Gastrocnemius medialis (tissue), 4 donors: ENCODE results near the gene CYSLTR2. TPM values are rescaled to one million over a fixed set of nuclear protein-coding genes. Genes with fewer than 3 reads are reported as not detected.

Experiments
- ATAC-seq, 2 donors: fragments of 150-250 bp; one replicate each; pipeline ENCODE4 v1.9.1; 2016
- DNase-seq, 2 donors: peaks; one replicate each; pipeline ENCODE4 v3.0.0-alpha.2; 2019
- H3K27ac ChIP-seq, 4 donors: fragments of 200-600 bp; sonication (generic); 1 replicate in 1 of 4; 2 replicates in 3 of 4; pipeline ENCODE4 v1.5.1; 2016 to 2018; ENCODE audit warnings: mild to moderate bottlenecking in 2 of 4, moderate library complexity in 1 of 4
- H3K27me3 ChIP-seq, 3 donors: fragments of 200-600 bp; sonication (generic) in 2 of 3; 1 replicate in 1 of 3; 2 replicates in 2 of 3; pipeline versions ENCODE4 v1.5.1 to v1.6.0; 2016 to 2019; ENCODE audit warnings: mild to moderate bottlenecking in 1 of 3, moderate library complexity in 1 of 3
- H3K36me3 ChIP-seq, 2 donors: fragments of 200-600 bp; sonication (generic) in 1 of 2; one replicate each; pipeline ENCODE4 v1.5.1; 2017 to 2018
- H3K4me1 ChIP-seq, 2 donors: fragments of 200-600 bp; sonication (generic) in 1 of 2; one replicate each; pipeline ENCODE4 v1.5.1; 2016 to 2017; ENCODE audit warnings: mild to moderate bottlenecking in 2 of 2
- H3K4me3 ChIP-seq, 4 donors: fragments of 200-600 bp; sonication (generic) in 3 of 4; 1 replicate in 1 of 4; 2 replicates in 3 of 4; pipeline ENCODE4 v1.5.1; 2016 to 2019; ENCODE audit warnings: mild to moderate bottlenecking in 2 of 4
- H3K9me3 ChIP-seq, 3 donors: fragments of 200-600 bp; sonication (generic) in 2 of 3; 1 replicate in 1 of 3; 2 replicates in 2 of 3; pipeline ENCODE4 v1.5.1; 2016 to 2019
- CTCF ChIP-seq, 5 experiments: fragments of 450-650 bp in 3 of 5; fragments of 200-600 bp in 2 of 5; sonication (generic) in 2 of 5; IDR thresholded peaks in 4 of 5; conservative IDR thresholded peaks in 1 of 5; 1 replicate in 4 of 5; 2 replicates in 1 of 5; pipeline ENCODE4 v1.5.1; 2016 to 2019; ENCODE audit warnings: antibody characterized with exemption in 5 of 5, mild to moderate bottlenecking in 3 of 5, moderate library complexity in 3 of 5
- POLR2A ChIP-seq, 2 donors: fragments of 450-650 bp; IDR thresholded peaks; one replicate each; pipeline ENCODE4 v1.6.1; 2017; ENCODE audit warnings: antibody characterized with exemption in 2 of 2, mild to moderate bottlenecking in 2 of 2, moderate library complexity in 2 of 2
- in situ Hi-C, 4 donors: fragments of 200-750 bp; cut with MboI; loops; one replicate each; pipeline versions ENCODE4 v1.15.0 to v1.8.0; 2017; ENCODE audit warnings: low sequenced_read_pairs in 4 of 4
- intact Hi-C: fragments of 100-400 bp; cut with DNase I; formaldehyde crosslinking; loops from one replicate; pipeline ENCODE4 v1.15.1; 2023; ENCODE audit warnings: low total_unique reads
- total RNA-seq, 4 donors: library from RNA; depleted of rRNA; stranded (reverse); fragments of >200 nt; gene quantifications; one replicate each; pipeline versions ENCODE4 v1.1.0 to v1.2.3, GENCODE V29; 2016

CYSLTR2 gene
- total RNA-seq, 4 donors from 2014 or later: 0.09 to 0.10 TPM; not detected in 2

DNA sequence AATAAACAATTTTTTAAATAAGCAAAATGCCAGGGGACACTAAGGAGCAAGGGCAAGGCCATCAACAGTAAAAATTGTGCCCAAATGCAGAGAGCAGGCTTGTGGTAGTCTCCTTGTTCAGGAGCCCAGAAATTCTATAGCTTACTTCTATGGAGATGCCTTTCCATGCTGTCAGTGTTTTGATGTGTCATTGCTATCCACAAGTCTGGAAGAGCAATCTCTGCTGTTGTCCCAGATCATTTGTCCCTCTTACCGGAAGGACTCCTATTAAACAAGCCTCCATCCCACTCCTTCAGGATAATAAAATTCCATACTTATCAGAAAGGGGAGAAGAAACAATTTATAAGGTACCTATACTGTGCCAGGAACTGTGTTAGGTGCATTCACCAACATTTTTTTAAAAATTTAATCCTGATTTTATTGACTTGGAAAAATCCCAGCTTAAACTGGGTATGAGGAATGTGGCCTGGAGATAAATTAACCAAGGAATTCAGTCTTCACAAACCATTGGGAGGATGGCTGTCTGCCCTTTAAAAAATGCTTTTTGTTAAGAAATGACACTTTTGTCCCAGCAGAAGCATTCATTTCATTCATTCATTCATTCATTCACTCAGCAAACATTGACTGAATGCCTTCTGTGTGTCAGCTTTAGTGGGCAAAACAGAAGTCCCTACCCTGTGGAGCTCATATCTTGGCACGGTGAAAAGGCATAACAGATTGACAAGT lies 26.8 kb upstream of the CYSLTR2 start:
- H3K27me3 ChIP-seq: no peaks in the 10 kb centered on the region
- peaks cover 0 to 3% of the 10 kb centered on the region in 2 donors for H3K4me1 ChIP-seq
- H3K4me3 ChIP-seq: no peak overlapping the region
- intact Hi-C loops: no loop called here
- DNase-seq (no peak), ATAC-seq (no peak)
- in situ Hi-C loops: no loop called here
- H3K9me3 ChIP-seq: no peaks in the 10 kb centered on the region
- TF ChIP-seq POLR2A (IDR thresholded peaks at IDR 0.05) (no peak), CTCF (IDR thresholded peaks at IDR 0.05 in 4 of 5, conservative IDR thresholded peaks at IDR 0.05 in 1 of 5) (no peak)
- no peak overlapping the region for H3K27ac ChIP-seq
- H3K36me3 ChIP-seq: no peaks in the 10 kb centered on the region

GRCh38 chr13:48629277-48629676 lies 24.5 kb upstream of the CYSLTR2 start:
- no peak for TF ChIP-seq POLR2A (IDR thresholded peaks at IDR 0.05)
- no peak for TF ChIP-seq CTCF (IDR thresholded peaks at IDR 0.05 in 4 of 5, conservative IDR thresholded peaks at IDR 0.05 in 1 of 5)
- no peak overlapping the region for H3K27ac ChIP-seq
- ATAC-seq (no peak), DNase-seq (no peak)
- in situ Hi-C loops: no loop called here
- no peaks in the 10 kb centered on the region for H3K36me3 ChIP-seq
- H3K27me3 ChIP-seq: no peaks in the 10 kb centered on the region
- intact Hi-C loops: no loop called here
- H3K4me3 ChIP-seq: no peak overlapping the region
- H3K9me3 ChIP-seq: no peaks in the 10 kb centered on the region
- peaks cover 0 to 3% of the 10 kb centered on the region in 2 donors for H3K4me1 ChIP-seq

- ATAC-seq: no peak
- Histone ChIP-seq H3K36me3 (no peaks in the 10 kb centered on the region), H3K27ac (no peak overlapping the region), H3K27me3 (no peaks in the 10 kb centered on the region), H3K9me3 (no peaks in the 10 kb centered on the region), H3K4me3 (no peak overlapping the region), H3K4me1 (peaks cover 0 to 3% of the 10 kb centered on the region in 2 donors)
- intact Hi-C loops: no loop called here
- no peak for TF ChIP-seq CTCF (IDR thresholded peaks at IDR 0.05 in 4 of 5, conservative IDR thresholded peaks at IDR 0.05 in 1 of 5)
- no peak for TF ChIP-seq POLR2A (IDR thresholded peaks at IDR 0.05)
- in situ Hi-C loops: no loop called here
- DNase-seq: no peak
These were observed 23.4 kb upstream of the CYSLTR2 start for GRCh38 chr13:48630291-48630690.

DNA sequence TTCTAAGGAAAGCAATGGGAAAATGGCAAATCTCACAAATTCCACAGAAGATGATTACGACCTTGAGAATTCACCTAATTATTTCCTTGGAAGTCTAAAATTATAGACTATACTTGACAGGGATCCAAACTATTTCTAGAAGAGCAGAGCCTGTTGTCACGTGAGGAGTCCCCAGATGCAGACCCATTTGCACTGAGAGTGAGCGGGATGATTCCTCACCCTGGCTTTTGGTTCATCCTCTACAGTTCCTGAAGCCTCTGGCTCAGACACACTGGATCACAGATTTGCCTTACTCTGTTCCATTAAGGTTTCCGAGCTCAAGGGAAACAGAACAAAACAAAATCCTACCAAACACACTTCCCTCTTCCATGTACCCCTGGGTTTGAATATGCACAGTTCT lies 23.0 kb upstream of the CYSLTR2 start:
- H3K4me3 ChIP-seq: no peak overlapping the region
- intact Hi-C loops: no loop called here
- no peaks in the 10 kb centered on the region for H3K36me3 ChIP-seq
- ATAC-seq: no peak
- no peak overlapping the region for H3K27ac ChIP-seq
- H3K9me3 ChIP-seq: no peaks in the 10 kb centered on the region
- peaks cover 0 to 1% of the 10 kb centered on the region in 2 donors for H3K4me1 ChIP-seq
- in situ Hi-C loops: no loop called here
- DNase-seq: no peak
- TF ChIP-seq CTCF (IDR thresholded peaks at IDR 0.05 in 4 of 5, conservative IDR thresholded peaks at IDR 0.05 in 1 of 5): no peak
- no peak for TF ChIP-seq POLR2A (IDR thresholded peaks at IDR 0.05)
- H3K27me3 ChIP-seq: no peaks in the 10 kb centered on the region

GRCh38 chr13:48631441-48631840 lies 22.3 kb upstream of the CYSLTR2 start:
- Histone ChIP-seq H3K27ac (no peak overlapping the region), H3K4me1 (no peaks in the 10 kb centered on the region), H3K9me3 (no peaks in the 10 kb centered on the region), H3K36me3 (no peaks in the 10 kb centered on the region), H3K4me3 (no peak overlapping the region), H3K27me3 (no peaks in the 10 kb centered on the region)
- DNase-seq (no peak), ATAC-seq (no peak)
- intact Hi-C loops (no loop called here), in situ Hi-C loops (no loop called here)
- TF ChIP-seq POLR2A (IDR thresholded peaks at IDR 0.05) (no peak), CTCF (IDR thresholded peaks at IDR 0.05 in 4 of 5, conservative IDR thresholded peaks at IDR 0.05 in 1 of 5) (no peak)
